Activated effector memory CD4-positive, alpha-beta T cell treated with anti-CD3 and anti-CD28 coated beads, Interleukin-2, amount 50 U/mL, for 16 hours (primary cell): ENCODE data around the gene HSPA1A.
"Not testable (repeated sequence)": the region's sequence is repeated elsewhere in the genome, so short reads cannot be mapped to it uniquely, and the experiment has no call there.

Experiments
- DNase-seq: peaks from one replicate; pipeline ENCODE4 v3.0.0-alpha.2; 2020

The HSPA1A gene

DNA sequence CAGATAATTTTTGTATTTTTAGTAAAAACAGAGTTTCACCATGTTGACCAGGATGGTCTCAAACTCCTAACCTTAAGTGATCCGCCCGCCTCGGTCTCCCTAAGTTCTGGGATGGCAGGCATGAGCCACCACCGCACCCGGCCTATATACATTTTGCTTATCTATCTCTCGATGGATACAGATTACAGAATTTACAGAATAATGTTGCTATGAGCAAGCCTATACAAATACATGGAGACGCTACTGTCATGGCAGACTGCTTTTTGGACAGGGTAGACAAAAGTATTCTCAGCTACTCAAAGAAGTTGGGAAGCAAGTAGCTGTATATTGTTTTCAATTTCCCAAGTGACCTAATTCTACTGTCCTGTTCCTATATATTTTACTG lies 1.9 kb upstream of the HSPA1A start:
- no peak for DNase-seq

GRCh38 chr6:31814677-31815024 lies 692 bp upstream of the HSPA1A start:
- peak; percentile 90 for DNase-seq

DNA sequence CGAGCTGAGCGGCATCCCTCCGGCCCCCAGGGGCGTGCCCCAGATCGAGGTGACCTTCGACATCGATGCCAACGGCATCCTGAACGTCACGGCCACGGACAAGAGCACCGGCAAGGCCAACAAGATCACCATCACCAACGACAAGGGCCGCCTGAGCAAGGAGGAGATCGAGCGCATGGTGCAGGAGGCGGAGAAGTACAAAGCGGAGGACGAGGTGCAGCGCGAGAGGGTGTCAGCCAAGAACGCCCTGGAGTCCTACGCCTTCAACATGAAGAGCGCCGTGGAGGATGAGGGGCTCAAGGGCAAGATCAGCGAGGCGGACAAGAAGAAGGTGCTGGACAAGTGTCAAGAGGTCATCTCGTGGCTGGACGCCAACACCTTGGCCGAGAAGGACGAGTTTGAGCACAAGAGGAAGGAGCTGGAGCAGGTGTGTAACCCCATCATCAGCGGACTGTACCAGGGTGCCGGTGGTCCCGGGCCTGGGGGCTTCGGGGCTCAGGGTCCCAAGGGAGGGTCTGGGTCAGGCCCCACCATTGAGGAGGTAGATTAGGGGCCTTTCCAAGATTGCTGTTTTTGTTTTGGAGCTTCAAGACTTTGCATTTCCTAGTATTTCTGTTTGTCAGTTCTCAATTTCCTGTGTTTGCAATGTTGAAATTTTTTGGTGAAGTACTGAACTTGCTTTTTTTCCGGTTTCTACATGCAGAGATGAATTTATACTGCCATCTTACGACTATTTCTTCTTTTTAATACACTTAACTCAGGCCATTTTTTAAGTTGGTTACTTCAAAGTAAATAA lies 2.0 kb downstream of the HSPA1A start:
- peak; percentile 80 for DNase-seq

DNA sequence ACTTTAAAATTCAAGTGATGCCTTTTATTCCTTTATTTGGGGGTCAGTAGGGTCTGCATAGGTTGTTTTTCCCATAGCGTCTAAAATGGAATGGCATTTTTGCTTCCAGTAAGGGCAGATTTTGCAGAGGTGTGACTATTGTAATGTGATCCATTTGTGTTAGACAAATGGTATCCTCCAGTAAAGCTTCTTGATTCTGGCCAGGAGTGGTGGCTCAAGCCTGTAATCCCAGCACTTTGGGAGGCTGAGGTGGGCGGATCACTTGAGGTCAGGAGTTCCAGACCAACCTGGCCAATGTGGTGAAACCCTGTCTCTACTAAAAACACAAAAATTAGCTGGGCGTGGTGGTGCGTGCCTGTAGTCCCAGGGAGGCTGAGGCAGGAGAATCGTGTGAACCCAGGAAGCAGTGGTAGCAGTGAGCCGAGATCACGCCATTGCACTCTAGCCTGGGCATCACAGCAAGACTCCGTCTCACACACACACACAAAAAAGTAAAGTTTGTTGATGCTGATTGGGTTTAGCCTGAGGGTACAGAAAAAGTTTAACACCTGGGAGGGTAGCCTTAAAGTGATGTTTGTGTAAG lies 2.7 kb downstream of the HSPA1A start:
- DNase-seq: not testable (repeated sequence)

DNA sequence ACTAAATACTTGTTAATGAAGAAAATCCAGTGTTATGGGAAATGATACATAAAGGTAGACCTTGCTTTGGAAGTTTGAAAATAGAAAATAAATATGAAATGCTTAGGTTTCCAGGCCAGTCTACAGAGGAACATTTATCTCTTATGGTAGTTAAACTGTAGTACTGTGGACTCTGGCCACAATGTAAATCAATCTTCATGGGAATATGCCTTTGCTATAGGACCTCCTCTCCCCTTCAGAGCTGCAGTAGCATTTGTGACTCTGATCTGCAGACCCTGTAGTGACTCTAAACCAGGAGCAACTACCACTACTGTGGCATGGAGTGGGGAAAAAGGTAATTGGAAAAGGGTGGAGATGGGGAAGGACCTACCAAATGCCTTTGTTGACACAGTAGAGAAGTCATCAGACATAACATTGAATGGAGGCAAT lies 4.5 kb downstream of the HSPA1A start:
- no peak for DNase-seq

DNA sequence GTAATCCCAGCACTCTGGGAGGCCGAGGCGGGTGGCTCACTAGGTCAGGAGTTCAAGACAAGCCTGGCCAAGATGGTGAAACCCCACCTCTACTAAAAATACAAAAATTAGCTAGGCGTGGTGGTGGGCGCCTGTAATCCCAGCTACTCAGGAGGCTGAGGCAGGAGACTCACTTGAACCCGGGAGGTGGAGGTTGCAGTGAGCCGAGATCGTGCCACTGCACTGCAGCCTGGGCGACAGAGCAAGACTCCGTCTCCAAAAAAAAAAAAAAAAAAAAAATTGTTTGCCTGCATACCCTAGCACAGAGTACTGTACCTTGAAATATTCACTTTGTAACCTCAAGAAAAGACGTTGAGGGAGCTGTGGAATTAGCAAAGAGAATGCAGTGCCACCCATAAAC lies 5.1 kb downstream of the HSPA1A start:
- not testable (repeated sequence) for DNase-seq

GRCh38 chr6:31821301-31822035 lies 6.1 kb downstream of the HSPA1A start:
- DNase-seq: peak; percentile 89

GRCh38 chr6:31822036-31822821 lies 6.9 kb downstream of the HSPA1A start:
- peak; percentile 88 for DNase-seq

GRCh38 chr6:31823592-31824196 lies 8.4 kb downstream of the HSPA1A start:
- not testable (repeated sequence) for DNase-seq

GRCh38 chr6:31825553-31825952 lies 10.2 kb downstream of the HSPA1A start:
- DNase-seq: no peak

- peak; percentile 80 for DNase-seq
Measured at GRCh38 chr6:31826793-31827285, 11.5 kb downstream of the HSPA1A start.

DNA sequence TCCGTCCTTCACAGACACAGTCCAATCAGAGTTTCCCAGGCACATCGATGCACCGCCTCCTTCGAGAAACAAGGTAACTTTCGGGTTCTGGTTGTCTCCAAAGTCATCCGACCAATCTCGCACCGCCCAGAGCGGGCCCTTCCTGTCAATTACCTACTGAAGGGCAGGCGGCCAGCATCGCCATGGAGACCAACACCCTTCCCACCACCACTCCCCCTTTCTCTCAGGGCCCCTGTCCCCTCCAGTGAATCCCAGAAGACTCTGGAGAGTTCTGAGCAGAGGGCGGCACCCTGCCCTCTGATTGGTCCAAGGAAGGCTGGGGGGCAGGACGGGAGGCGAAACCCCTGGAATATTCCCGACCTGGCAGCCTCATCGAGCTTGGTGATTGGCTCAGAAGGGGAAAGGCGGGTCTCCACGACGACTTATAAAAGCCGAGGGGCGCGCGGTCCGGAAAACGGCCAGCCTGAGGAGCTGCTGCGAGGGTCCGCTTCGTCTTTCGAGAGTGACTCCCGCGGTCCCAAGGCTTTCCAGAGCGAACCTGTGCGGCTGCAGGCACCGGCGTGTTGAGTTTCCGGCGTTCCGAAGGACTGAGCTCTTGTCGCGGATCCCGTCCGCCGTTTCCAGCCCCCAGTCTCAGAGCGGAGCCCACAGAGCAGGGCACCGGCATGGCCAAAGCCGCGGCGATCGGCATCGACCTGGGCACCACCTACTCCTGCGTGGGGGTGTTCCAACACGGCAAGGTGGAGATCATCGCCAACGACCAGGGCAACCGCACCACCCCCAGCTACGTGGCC lies 12.1 kb downstream of the HSPA1A start, which contains the start of gene HSPA1B:
HSPA1B (plus strand) TSS at position 453 of the 794 bp plus-strand sequence; CDS start at position 666, 213 bp downstream.
- peak; percentile 97 for DNase-seq

- no peak for DNase-seq
Measured at GRCh38 chr6:31829633-31830283, 14.4 kb downstream of the HSPA1A start.

- no peak for DNase-seq
Measured at GRCh38 chr6:31830886-31831335, 15.6 kb downstream of the HSPA1A start.

DNA sequence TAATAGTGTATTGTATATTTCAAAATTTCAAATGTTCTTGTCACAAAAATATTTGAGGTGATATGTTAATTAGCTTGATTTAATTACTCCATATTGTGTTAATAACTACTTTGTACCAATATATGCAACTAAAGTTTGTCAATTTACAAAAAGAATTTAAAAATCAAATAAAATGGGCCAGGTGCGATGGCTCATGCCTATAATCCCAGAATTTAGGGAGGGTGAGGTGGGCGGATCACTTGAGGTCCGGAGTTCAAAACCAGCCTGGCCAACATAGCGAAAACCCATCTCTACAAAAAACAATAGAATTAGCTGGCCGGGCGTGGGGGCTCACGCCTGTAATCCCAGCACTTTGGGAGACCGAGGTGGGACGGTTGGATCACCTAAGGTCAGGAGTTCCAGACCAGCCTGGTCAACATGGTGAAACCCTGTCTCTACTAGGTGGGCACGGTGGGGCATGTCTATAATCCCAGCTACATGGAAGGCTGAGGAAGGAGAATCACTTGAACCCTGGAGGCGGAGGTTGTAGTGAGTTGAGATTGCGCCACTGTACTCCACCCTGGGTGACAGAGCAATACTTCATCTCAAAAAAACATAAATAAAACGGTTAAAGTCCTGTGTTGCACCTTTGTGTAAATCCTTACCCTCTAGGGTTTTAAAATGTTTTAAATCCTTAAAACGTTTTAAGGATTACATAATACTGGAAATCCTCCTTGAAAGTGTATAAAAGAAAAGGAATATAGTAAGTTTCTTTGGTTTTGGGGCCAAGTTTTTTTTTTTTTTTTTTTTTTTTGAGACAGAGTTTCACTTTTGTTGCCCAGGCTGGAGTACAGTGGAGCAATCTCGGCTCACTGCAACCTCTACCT lies 16.2 kb downstream of the HSPA1A start:
- no peak for DNase-seq

DNA sequence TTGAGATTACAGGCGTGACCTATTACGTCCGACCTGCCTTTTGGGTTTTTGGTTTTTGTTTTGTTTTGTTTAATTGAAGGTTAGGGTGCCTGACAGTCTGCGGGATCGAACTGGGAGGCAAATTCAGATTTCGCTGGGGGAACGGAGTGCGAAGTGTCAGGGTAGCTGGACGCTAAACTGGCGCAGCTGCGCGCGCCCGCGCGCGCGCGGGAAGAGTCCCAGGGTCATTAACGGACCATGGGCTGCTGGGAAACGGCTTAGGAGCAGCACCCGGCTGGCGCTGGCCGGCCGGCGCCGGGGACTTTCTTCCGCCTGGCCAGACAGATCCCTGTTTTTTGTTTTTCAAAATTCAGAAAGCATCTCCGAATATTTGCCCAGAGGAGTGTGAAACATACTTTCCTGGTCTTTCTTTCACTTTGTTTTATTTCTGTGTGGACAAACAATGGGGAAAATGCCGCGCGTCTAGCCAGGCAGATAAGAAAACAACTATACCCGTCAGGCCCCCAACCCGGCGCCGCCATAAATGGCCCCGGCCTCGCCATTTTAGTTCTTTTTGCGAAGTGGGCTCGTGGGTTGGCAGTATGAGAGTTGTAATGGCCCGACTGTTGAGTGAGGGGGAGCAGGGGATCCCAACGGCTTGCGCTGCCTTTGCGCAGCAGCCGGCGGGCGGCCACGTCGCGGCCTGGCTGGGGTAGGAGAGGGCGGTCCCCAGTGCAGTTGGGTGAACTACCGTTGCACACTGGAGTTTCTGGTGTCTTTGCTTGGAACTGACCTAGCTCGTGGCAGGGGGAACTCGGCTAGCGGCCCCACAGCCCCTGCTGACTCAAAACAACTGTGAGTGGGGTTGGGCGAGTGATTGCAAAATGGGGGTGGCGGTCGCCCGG lies 19.3 kb downstream of the HSPA1A start:
- peak; percentile 92 for DNase-seq

GRCh38 chr6:31836047-31836473 lies 20.7 kb downstream of the HSPA1A start:
- DNase-seq: no peak

- no peak for DNase-seq
Measured at GRCh38 chr6:31836474-31837368, 21.4 kb downstream of the HSPA1A start.
